Subcutaneous abdominal adipose tissue (tissue), 5 donors: ENCODE data around the gene USH1C.

ENCODE experiments used
- H3K27ac ChIP-seq: one replicate; pipeline ENCODE4 v1.7.0; 2013; ENCODE audit warnings: low read depth, mild to moderate bottlenecking, inconsistent platforms, low read length, moderate library complexity
- H3K27me3 ChIP-seq, 5 donors: one replicate each; pipeline ENCODE4 v1.7.0; 2013; ENCODE audit warnings: low read length in 5 of 5, inconsistent platforms in 1 of 5; ENCODE audit not compliant: control insufficient read depth in 5 of 5, insufficient read depth in 4 of 5
- H3K36me3 ChIP-seq, 5 donors: one replicate each; pipeline ENCODE4 v1.7.0; 2013; ENCODE audit warnings: low read length in 5 of 5; ENCODE audit not compliant: control insufficient read depth in 5 of 5, insufficient read depth in 5 of 5
- H3K4me1 ChIP-seq, 5 donors: one replicate each; pipeline ENCODE4 v1.7.0; 2013; ENCODE audit warnings: low read length in 5 of 5, mild to moderate bottlenecking in 3 of 5, moderate library complexity in 1 of 5; ENCODE audit not compliant: control insufficient read depth in 5 of 5, insufficient read depth in 5 of 5
- H3K4me3 ChIP-seq, 5 donors: one replicate each; pipeline ENCODE4 v1.7.0; 2013; ENCODE audit warnings: low read length in 5 of 5, low read depth in 1 of 5
- H3K9ac ChIP-seq, 5 donors: one replicate each; pipeline ENCODE4 v1.7.0; 2013; ENCODE audit warnings: low read length in 5 of 5, mild to moderate bottlenecking in 4 of 5, moderate library complexity in 3 of 5
- H3K9me3 ChIP-seq, 5 donors: one replicate each; pipeline ENCODE4 v1.7.0; 2013; ENCODE audit warnings: low read length in 5 of 5; ENCODE audit not compliant: control insufficient read depth in 5 of 5
- donor health status: healthy.
- donor health status: healthy.
- donor health status: healthy.
- donor health status: healthy.
- donor health status: healthy.

The USH1C gene

DNA sequence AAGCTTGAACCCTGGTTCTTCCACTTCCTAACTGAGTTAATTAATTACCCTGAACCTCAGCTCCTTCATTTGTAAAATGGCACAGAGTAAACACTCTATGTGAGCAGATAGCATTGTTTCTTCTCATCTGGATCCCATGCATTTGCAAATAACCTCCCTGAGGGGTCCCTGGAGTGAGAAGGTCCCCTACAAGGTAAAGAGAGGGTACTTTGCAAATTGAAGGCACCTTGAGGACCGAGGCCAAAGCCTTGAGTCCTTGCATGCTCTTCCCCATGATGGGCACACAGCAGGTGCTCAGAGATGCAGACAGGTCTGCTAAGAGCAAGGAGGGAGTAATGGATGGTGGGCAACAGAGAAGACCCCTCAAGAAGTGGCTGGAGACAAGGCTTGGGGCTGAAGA lies 36.1 kb upstream of the USH1C start:
- H3K4me3 ChIP-seq, result no peak overlapping the region
- no peak overlapping the region for H3K9ac ChIP-seq
- H3K9me3 ChIP-seq, result no peaks in the 10 kb centered on the region
- H3K27ac ChIP-seq, result no peak overlapping the region
- H3K4me1 ChIP-seq, result peaks cover 0 to 14% (median 0%) of the 10 kb centered on the region in 5 donors
- H3K27me3 ChIP-seq, result peaks cover 0 to 8% (median 3%) of the 10 kb centered on the region in 5 donors
- H3K36me3 ChIP-seq, result no peaks in the 10 kb centered on the region

DNA sequence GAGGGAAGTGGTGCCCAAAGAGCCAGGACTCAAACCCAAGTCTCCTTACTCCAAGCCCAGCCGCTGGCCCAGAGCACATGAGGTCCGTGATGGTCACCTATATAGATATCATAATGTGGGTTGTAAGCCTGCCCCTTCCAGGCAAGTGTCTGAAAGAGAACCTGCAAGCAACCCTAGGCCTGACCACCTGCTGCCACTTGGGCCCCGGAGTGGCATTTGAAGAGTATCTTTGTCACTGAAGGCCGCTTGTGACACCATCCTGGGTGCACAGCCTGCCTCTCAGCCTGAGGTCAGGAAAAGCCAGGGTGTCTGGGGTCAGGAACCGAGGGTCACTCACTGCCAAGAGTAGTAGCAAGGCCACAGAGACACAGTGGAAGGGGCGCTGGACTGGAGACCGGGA lies 35.2 kb upstream of the USH1C start:
- peaks cover 0 to 8% (median 3%) of the 10 kb centered on the region in 5 donors for H3K27me3 ChIP-seq
- no peak overlapping the region for H3K4me3 ChIP-seq
- H3K4me1 ChIP-seq, result peaks cover 0 to 14% (median 0%) of the 10 kb centered on the region in 5 donors
- H3K9ac ChIP-seq, result no peak overlapping the region
- no peaks in the 10 kb centered on the region for H3K9me3 ChIP-seq
- no peak overlapping the region for H3K27ac ChIP-seq
- H3K36me3 ChIP-seq, result no peaks in the 10 kb centered on the region

DNA sequence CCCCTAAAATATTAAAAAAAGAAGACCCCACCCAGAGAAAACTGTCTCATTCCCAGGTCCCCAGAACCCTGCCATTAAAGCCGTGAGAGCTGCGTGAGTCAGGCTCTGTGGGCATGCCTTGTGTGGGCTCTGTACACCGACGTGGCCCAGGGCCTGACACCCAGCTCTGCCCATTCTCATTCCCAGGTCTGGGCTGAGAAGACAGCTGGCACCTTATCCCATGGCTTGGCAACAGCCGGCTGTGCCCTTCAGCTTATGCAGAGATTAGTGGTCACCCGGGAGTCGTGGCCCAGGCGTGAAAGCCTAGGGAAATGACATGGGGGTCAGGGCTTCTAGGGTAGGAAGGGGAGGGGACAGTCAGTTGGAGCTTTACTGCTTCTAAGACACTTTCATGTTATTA lies 34.7 kb upstream of the USH1C start:
- Histone ChIP-seq H3K9ac (no peak overlapping the region), H3K4me3 (no peak overlapping the region), H3K27ac (no peak overlapping the region), H3K36me3 (no peaks in the 10 kb centered on the region), H3K9me3 (no peaks in the 10 kb centered on the region), H3K27me3 (peaks cover 0 to 8% (median 3%) of the 10 kb centered on the region in 5 donors), H3K4me1 (peaks cover 0 to 14% (median 0%) of the 10 kb centered on the region in 5 donors)

DNA sequence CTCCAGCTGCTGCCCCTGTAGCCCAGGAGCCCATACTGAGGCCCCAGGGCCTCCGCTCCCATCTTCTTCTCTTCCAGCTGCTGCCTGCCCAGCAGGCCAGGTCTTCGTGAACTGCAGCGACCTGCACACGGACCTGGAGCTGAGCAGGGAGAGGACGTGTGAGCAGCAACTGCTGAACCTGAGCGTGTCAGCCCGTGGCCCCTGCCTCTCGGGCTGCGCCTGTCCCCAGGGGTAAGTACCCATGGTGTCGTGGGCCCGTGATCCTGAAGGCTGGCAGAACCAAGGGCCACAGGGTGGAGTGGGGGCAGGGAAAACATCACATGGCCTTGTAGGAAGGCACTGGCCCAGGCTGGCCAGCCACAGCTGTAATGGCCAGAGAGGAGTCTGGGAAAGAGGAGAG lies 34.1 kb upstream of the USH1C start:
- peaks cover 0 to 14% (median 0%) of the 10 kb centered on the region in 5 donors for H3K4me1 ChIP-seq
- H3K9me3 ChIP-seq, result no peaks in the 10 kb centered on the region
- peaks cover 0 to 8% (median 4%) of the 10 kb centered on the region in 5 donors for H3K27me3 ChIP-seq
- H3K4me3 ChIP-seq, result no peak overlapping the region
- H3K36me3 ChIP-seq, result no peaks in the 10 kb centered on the region
- H3K9ac ChIP-seq, result no peak overlapping the region
- no peak overlapping the region for H3K27ac ChIP-seq

DNA sequence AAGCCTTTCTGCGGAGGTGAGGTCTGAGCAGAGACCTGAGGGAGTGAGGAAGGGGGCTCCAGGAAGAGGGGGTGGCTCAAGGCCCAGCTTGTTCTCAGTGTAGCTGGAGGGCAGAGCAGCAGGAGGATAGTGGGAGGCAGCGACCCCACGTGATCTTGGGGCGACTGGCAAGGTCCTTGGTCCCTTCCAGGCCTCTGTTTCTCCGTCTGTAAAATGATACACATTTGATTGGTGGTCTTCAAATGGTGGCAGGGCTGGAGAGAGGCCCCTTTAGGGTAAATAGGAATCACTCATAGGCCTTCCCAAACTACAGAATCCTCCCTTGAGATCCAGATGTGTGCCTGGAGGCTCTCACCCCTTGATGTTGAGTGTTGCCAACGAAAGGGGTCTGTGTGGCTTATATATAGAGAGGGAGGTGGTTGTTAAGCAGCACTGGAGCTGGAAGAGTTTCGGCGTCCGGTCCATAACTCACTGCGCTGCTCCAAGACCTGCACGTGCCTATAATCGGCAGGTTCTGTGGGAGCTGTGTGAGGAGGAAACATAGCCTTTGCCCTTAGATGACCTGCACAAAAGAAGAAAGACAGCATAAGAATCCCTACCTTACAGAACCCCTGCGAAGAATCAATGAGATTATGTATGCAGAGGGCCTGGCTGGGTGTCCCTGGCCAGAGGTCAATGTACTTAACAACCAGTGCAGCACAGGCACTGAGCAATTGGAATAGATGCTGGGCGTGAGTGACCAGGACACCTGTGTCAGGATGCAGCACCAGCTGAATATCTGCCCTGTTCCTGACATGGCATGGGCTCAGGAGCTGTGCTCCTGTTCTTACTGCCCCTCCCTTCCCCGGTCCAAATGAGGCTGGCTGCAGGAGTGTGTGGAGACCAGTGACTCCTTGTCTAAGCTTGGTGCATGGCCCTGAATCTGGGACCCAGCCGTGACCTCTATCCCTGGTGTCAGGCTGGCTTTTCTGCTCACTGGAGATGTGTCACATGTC lies 31.5 kb upstream of the USH1C start:
- Histone ChIP-seq H3K27ac (no peak overlapping the region), H3K4me3 (no peak overlapping the region), H3K27me3 (peaks cover 0 to 8% (median 7%) of the 10 kb centered on the region in 5 donors), H3K9ac (no peak overlapping the region), H3K9me3 (no peaks in the 10 kb centered on the region), H3K36me3 (no peaks in the 10 kb centered on the region), H3K4me1 (peaks cover 0 to 14% (median 0%) of the 10 kb centered on the region in 5 donors)

DNA sequence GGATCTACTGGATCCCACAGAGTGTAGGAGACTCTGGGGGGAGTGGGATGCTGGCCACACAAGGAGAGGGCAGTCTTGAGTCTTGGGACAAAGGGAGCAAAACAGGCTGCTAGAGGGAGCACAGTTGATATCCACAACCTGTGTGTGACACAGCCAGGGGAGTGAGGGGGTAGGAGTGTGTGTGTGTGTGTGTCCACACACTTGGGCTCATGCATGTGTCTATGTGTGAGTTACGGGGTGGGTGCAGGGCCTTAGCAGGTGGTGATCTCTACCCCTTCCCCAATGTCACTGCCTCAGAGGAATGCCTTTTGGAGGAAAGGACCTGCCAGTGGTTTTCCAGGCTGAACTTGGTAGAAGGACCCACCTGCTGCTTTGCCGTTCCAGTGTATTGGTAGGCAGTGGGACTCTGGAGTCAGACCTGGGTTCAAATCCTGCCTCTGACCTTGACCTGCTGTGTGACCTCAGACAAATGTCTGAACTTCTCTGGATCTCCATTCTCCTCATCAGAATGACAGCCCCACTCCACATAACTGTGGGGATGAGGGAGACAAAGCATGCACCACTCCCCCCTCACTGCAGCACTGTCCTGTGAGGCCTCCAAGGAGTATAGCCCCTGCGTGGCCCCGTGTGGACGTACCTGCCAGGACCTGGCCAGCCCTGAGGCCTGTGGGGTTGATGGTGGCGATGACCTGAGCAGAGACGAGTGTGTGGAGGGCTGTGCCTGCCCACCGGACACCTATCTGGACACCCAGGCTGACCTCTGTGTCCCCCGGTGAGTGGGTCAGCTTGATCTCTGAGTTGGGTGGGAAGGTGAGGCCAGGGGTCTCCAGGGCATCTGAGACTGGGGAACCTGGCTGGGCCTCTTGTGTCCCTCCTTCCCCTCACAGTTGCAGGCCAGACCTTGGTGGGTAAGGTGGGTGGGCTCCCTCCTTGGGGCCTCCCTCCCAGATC lies 30.2 kb upstream of the USH1C start:
- no peak overlapping the region for H3K27ac ChIP-seq
- no peak overlapping the region for H3K9ac ChIP-seq
- peaks cover 0 to 8% (median 7%) of the 10 kb centered on the region in 5 donors for H3K27me3 ChIP-seq
- H3K36me3 ChIP-seq, result no peaks in the 10 kb centered on the region
- no peak overlapping the region for H3K4me3 ChIP-seq
- H3K9me3 ChIP-seq, result no peaks in the 10 kb centered on the region
- peaks cover 0 to 14% (median 0%) of the 10 kb centered on the region in 5 donors for H3K4me1 ChIP-seq

DNA sequence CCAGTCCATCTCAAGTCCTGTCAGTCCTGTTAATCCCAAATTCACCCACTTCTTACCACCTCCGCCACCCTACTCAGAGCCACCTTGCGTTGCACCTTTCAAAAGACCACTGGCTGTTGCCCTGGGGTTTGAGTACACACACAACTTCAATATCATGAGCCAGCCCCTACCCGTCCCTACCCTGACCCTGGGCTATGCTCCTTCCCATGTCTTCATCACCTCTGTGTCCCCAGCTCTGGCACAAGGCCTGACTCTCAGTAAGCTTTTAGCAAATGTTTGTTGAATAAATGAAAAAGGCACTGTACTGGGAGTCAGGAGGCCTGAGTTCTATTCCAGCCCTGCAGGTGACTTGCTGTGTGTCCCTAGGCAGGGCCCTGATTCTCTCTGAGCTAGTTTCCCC lies 29.3 kb upstream of the USH1C start:
- H3K9me3 ChIP-seq, result no peaks in the 10 kb centered on the region
- no peak overlapping the region for H3K27ac ChIP-seq

DNA sequence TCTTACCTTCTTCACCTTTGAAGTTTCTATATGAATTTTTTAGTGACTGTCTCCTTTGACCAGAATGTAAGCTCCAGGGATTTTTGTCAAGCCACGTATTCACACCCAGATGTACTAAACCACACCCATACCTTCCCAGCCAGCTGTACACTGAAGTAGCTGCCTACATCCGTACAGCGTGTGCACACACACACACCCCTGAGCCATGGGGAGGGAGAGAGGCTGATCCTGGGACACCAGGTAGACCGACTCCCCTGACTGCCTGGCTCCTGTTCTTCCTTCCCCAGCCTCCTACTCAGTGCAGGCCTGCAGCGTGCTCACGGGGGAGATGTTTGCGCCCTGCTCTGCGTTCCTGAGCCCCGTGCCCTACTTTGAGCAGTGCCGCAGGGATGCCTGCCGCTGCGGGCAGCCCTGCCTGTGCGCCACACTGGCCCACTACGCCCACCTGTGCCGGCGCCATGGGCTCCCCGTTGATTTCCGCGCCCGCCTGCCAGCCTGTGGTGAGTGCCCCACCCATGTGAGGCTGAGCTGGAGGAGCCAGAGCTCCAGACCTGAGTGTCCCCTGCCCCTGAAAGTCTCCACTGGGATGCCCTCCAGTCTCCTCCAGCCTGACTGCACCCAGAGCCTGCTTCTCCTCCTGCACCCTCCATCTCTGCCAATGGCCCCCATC lies 28.7 kb upstream of the USH1C start:
- Histone ChIP-seq H3K9me3 (no peaks in the 10 kb centered on the region), H3K36me3 (no peaks in the 10 kb centered on the region), H3K27ac (no peak overlapping the region), H3K4me3 (no peak overlapping the region), H3K4me1 (peaks cover 0 to 9% (median 0%) of the 10 kb centered on the region in 5 donors), H3K27me3 (peaks cover 0 to 8% (median 3%) of the 10 kb centered on the region in 5 donors), H3K9ac (no peak overlapping the region)

More for the DNA sequence above, 29.3 kb upstream of the USH1C start:
- Histone ChIP-seq H3K9ac (no peak overlapping the region), H3K4me1 (peaks cover 0 to 14% (median 0%) of the 10 kb centered on the region in 5 donors), H3K36me3 (no peaks in the 10 kb centered on the region), H3K27me3 (peaks cover 0 to 8% (median 7%) of the 10 kb centered on the region in 5 donors), H3K4me3 (no peak overlapping the region)

DNA sequence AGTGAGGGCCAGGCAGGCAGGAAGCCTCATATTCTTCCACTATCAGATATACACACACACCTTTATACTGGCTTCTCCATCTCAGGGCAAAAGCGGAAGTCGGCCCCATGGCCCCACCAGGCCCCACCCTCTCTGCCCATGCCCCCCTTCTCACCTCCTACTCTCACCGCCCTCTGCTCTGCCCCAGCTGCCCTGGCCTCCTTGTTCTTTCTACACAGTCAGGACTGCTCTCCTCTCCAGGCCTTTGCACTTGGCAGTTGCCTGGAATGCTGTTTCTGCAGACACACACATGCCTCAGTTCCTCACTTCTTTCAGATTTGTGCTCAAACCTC lies 28.1 kb upstream of the USH1C start:
- Histone ChIP-seq H3K27me3 (peaks cover 0 to 8% (median 3%) of the 10 kb centered on the region in 5 donors), H3K4me3 (no peak overlapping the region), H3K27ac (no peak overlapping the region), H3K9me3 (no peaks in the 10 kb centered on the region), H3K4me1 (peaks cover 0 to 3% (median 0%) of the 10 kb centered on the region in 5 donors), H3K9ac (no peak overlapping the region), H3K36me3 (no peaks in the 10 kb centered on the region)
